Measurements from ENCODE around the gene PRKCH.

The PRKCH gene

GRCh38 chr14:61335671-61336275 is 14.4 kb downstream of the PRKCH start:
- no peak for DNase-seq

- no peak for DNase-seq
These were observed 16.5 kb downstream of the PRKCH start for GRCh38 chr14:61337893-61338292.

GRCh38 chr14:61338457-61338856 is 17.1 kb downstream of the PRKCH start:
- DNase-seq = no peak

GRCh38 chr14:61341275-61342206 is 20.2 kb downstream of the PRKCH start:
- no peak for DNase-seq

GRCh38 chr14:61342486-61342885 is 21.1 kb downstream of the PRKCH start:
- no peak for DNase-seq

- no peak for DNase-seq
These were observed 21.6 kb downstream of the PRKCH start for GRCh38 chr14:61342932-61343331.

GRCh38 chr14:61343471-61343870 is 22.1 kb downstream of the PRKCH start:
- no peak for DNase-seq

- DNase-seq = no peak
These were observed 22.6 kb downstream of the PRKCH start for GRCh38 chr14:61343991-61344405.

GRCh38 chr14:61344437-61345150 is 23.2 kb downstream of the PRKCH start:
- DNase-seq = no peak

GRCh38 chr14:61345151-61345482 is 23.7 kb downstream of the PRKCH start:
- no peak for DNase-seq

- no peak for DNase-seq
These were observed 24.8 kb downstream of the PRKCH start for GRCh38 chr14:61346221-61346620.

GRCh38 chr14:61346793-61347192 is 25.4 kb downstream of the PRKCH start:
- DNase-seq = no peak

GRCh38 chr14:61347826-61348443 is 26.6 kb downstream of the PRKCH start:
- DNase-seq = peak in 1 of 58 donors; percentile 4

- no peak for DNase-seq
These were observed 29.3 kb downstream of the PRKCH start for GRCh38 chr14:61350427-61351270.

- no peak for DNase-seq
These were observed 30.1 kb downstream of the PRKCH start for GRCh38 chr14:61351477-61351876.

- DNase-seq = no peak
These were observed 34.5 kb downstream of the PRKCH start for GRCh38 chr14:61355892-61356325.

GRCh38 chr14:61357123-61357522 is 35.7 kb downstream of the PRKCH start:
- DNase-seq = no peak

- DNase-seq = no peak
These were observed 37.3 kb downstream of the PRKCH start for GRCh38 chr14:61358554-61359226.

GRCh38 chr14:61360796-61361525 is 39.6 kb downstream of the PRKCH start:
- DNase-seq = no peak
